ENCODE data around the gene CFDP1.

DNA sequence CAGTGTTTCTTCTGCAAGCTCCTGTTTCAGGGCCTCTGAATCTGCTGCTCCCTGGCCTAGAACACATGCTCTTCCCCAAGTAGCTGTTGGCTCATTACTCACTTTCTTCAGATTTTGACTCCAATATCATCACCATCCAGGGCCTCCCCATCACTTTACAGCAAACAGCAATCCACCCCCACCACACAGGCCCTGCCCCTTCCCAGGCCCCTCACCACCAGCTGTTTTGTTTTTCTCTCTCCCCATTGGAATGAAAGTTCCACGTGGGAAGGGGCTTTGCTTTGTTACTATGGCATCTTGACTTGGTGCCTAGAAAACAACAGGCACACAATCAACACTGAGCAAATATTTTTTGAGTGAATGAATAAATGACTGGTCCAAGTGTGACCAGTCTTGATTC lies 27.1 kb upstream of the CFDP1 start:
- TF ChIP-seq SUZ12 (IDR thresholded peaks at IDR 0.05; ENCODE audit: extremely low read depth, insufficient read depth, insufficient read length) (no peak), ZNF274 (IDR thresholded peaks at IDR 0.05; ENCODE audit: low read depth, low read length) (no peak), YY1 (IDR thresholded peaks at IDR 0.05; ENCODE audit: insufficient read depth, insufficient read length) (no peak)

All from NT2/D1 (cell line).